Hair follicle dermal papilla cell (primary cell): ENCODE measurements around the gene MRPS6. TPM values are rescaled to one million over a fixed set of nuclear protein-coding genes. Genes with fewer than 3 reads are reported as not detected.

Experiments used
- total RNA-seq: library from RNA; depleted of rRNA; stranded (reverse); fragments of >200 nt; gene quantifications from 2 replicates; pipeline ENCODE4 v1.2.3, GENCODE V29; 2012

MRPS6 gene
- total RNA-seq = 42.5 and 66.5 TPM in 2 replicates

GRCh38 chr21:34073032-34073748, at the start of gene MRPS6, which contains the start of gene SLC5A3:
Gene MRPS6, plus strand, starts transcription at chr21:34073578. Its CDS starts 123 bp downstream, at chr21:34073701.
Gene SLC5A3, plus strand, starts transcription at chr21:34073578. Its CDS starts 21,621 bp downstream, at chr21:34095199.

Other genes starting within 250 kb of the MRPS6 start
- 84.2 and 101 TPM in 2 replicates for gene ATP5PO, start 157.8 kb upstream of the MRPS6 start, total RNA-seq
- gene SLC5A3, start within 50 bp of the MRPS6 start, total RNA-seq = 158 and 163 TPM in 2 replicates